HG02623 (cell line): Measurements from ENCODE around the gene C12orf76.

Experiments
- ATAC-seq: cut with Tn5 transposase; IDR thresholded peaks from one replicate; pipeline ENCODE4 v1.9.1; 2021; ENCODE audit warnings: moderate library complexity; ENCODE audit not compliant: unreplicated experiment

Gene C12orf76

DNA sequence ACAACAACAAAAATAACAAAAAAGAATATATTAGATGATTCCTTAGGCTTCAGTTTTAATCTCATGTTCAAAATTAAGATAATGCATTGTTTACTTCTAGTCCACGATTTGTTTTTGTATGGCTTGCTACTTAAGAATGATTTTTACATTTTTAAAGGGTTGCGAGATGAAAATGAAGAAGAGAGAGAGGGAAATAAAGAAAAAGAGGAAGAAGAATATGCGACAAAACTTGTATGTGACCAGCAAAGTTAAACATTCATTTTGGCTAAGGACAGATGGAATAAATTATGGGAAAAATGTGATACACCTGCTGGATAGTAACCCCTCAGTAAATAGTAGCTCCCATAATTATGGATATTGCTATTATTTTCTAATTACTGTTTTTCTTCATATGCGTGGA lies 50.9 kb downstream of the C12orf76 start:
- no peak for ATAC-seq

- no peak for ATAC-seq
Observed at GRCh38 chr12:109996483-109996853, 51.9 kb downstream of the C12orf76 start.

DNA sequence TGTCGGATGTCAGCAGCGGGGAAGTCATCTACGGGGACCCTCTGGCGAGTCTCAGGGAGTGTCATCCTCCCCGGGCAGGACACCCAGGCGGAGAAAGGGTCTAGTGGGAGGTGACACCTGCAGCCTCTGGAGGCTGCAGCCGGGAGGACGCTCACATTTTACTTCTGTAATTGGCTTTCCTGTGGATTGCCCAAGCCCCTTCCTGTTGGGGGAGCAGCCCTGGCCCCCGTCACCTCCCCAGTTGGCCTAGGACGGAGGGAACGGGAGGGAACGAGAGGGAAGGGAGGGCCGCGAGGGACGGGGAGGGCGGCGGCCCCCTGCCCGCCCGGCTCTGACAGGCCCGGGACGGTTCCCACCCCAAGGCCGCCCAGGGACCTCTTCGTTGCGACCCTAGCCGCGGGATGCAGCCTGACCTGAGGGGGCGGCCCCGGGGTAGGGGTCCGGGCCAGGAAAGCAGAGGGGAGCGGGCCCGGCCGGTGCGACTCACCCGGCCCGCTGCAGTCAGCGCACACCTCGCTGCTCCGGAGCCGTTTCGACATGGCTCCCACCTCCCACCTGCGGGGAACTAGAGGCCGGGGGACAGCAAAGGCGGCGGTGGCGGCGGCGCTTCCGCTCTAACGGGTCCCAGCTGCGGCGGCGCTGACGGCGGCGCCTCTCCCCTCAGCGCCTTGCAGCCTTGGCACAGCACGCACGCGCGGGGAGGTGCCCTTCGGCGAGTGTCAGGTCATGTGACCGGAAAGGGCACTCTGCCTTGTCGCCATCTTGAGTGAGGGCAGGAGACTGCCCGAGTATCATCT lies 52.4 kb downstream of the C12orf76 start, which contains the start of gene GIT2:
TSS of gene GIT2 (minus strand) at position 683 of the 797 bp plus-strand sequence. CDS start at position 539, 144 bp downstream.
- peak; percentile 64 for ATAC-seq

GRCh38 chr12:109995361-109995685 lies 53.0 kb downstream of the C12orf76 start:
- ATAC-seq, result no peak

GRCh38 chr12:109994401-109995175 lies 53.7 kb downstream of the C12orf76 start:
- no peak for ATAC-seq

- ATAC-seq, result no peak
Observed at GRCh38 chr12:109993091-109993490, 55.2 kb downstream of the C12orf76 start.

DNA sequence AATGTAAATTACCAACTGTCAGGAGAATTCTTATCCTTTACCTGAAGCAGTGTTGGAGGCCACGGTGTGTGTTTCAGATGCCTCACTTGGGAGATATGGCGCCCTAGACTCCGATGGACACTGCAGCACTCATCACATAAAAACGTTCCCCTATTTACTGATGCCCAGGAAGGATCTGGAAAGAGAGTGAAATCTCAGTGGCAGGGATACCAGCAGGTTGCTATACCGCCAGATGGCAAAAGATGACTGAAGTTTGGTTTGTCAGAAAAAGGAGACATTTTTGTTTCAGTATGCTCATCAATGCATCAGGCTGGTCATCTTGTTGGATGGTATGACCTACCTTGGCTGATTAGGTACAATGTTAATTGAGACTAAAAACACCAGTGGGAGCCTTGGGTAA lies 56.7 kb downstream of the C12orf76 start:
- no peak for ATAC-seq
